ENCODE results near the gene DBNDD1.
A peak's percentile ranks its signal among the peaks of the same experiment; 100 is the strongest.

DBNDD1 gene

DNA sequence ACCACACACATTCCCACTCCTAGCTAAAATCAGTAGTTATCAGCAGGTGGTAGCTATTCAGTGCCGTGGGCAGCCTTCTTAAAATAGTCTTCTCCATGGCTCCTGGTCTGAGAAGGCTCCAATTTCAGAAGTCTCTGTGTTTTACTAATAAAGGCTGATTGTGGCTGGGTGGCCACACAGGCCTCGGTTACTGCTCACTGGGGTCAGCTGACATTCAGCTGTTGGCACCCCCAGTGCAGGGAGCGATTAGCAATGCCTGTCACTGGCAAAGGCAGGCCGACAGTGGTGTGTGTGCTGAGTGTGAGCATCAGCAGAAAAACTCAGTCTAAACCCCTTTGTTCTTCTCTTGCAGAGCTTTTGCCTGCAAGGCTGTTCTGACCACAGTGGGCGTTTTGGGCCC, 16.6 kb upstream of the DBNDD1 start:
- no peak overlapping the region for H3K9ac ChIP-seq (ENCODE audit: low read length in 2 of 2)
- H3K4me3 ChIP-seq (ENCODE audit: low read length in 2 of 2), result no peak overlapping the region
- H3K9me3 ChIP-seq (ENCODE audit: control insufficient read depth in 2 of 2, low read length in 2 of 2), result no peaks in the 10 kb centered on the region
- H3K27me3 ChIP-seq (ENCODE audit: control insufficient read depth in 1 of 2, insufficient read depth in 2 of 2, low read length in 2 of 2), result no peaks in the 10 kb centered on the region
- no peak overlapping the region for H3K27ac ChIP-seq (ENCODE audit: low read length)
- peaks cover 13 to 43% of the 10 kb centered on the region in 2 donors for H3K36me3 ChIP-seq (ENCODE audit: control insufficient read depth in 2 of 2, insufficient read depth in 2 of 2, low read length in 2 of 2)
- H3K4me1 ChIP-seq (ENCODE audit: control insufficient read depth, insufficient read depth, low read length), result no peaks in the 10 kb centered on the region

GRCh38 chr16:90034504-90034903, 15.2 kb upstream of the DBNDD1 start:
- Histone ChIP-seq H3K27ac (ENCODE audit: low read length) (no peak overlapping the region), H3K9me3 (ENCODE audit: control insufficient read depth in 2 of 2, low read length in 2 of 2) (no peaks in the 10 kb centered on the region), H3K9ac (ENCODE audit: low read length in 2 of 2) (no peak overlapping the region), H3K4me1 (ENCODE audit: control insufficient read depth, insufficient read depth, low read length) (no peaks in the 10 kb centered on the region), H3K4me3 (ENCODE audit: low read length in 2 of 2) (no peak overlapping the region), H3K27me3 (ENCODE audit: control insufficient read depth in 1 of 2, insufficient read depth in 2 of 2, low read length in 2 of 2) (no peaks in the 10 kb centered on the region), H3K36me3 (ENCODE audit: control insufficient read depth in 2 of 2, insufficient read depth in 2 of 2, low read length in 2 of 2) (peaks cover 13 to 37% of the 10 kb centered on the region in 2 donors)

DNA sequence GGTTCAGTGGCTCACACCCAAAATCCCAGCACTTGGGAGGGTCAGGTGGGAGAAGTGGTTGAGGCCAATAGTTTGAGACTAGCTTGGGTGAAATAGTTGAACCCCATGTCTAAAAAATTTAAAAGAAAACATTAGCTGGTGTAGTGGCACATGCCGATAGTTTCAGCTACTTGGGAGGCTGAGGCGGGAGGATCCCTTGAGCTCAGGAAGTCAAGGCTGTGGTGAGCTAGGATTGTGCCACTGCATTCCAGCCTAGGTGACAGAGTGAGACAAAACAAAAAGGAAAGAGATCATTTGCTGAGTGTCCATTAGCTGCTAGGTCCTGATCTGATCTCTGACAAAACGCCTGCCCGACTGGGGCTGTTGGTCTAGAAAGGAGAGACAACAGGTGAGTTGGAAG, 14.1 kb upstream of the DBNDD1 start:
- Histone ChIP-seq H3K9me3 (ENCODE audit: control insufficient read depth in 2 of 2, low read length in 2 of 2) (no peaks in the 10 kb centered on the region), H3K4me3 (ENCODE audit: low read length in 2 of 2) (no peak overlapping the region), H3K27ac (ENCODE audit: low read length) (no peak overlapping the region), H3K36me3 (ENCODE audit: control insufficient read depth in 2 of 2, insufficient read depth in 2 of 2, low read length in 2 of 2) (peaks cover 18 to 31% of the 10 kb centered on the region in 2 donors), H3K4me1 (ENCODE audit: control insufficient read depth, insufficient read depth, low read length) (no peaks in the 10 kb centered on the region), H3K27me3 (ENCODE audit: control insufficient read depth in 1 of 2, insufficient read depth in 2 of 2, low read length in 2 of 2) (no peaks in the 10 kb centered on the region), H3K9ac (ENCODE audit: low read length in 2 of 2) (no peak overlapping the region)

- Histone ChIP-seq H3K27ac (ENCODE audit: low read length) (no peak overlapping the region), H3K9ac (ENCODE audit: low read length in 2 of 2) (no peak overlapping the region), H3K4me3 (ENCODE audit: low read length in 2 of 2) (no peak overlapping the region), H3K27me3 (ENCODE audit: control insufficient read depth in 1 of 2, insufficient read depth in 2 of 2, low read length in 2 of 2) (no peaks in the 10 kb centered on the region), H3K36me3 (ENCODE audit: control insufficient read depth in 2 of 2, insufficient read depth in 2 of 2, low read length in 2 of 2) (peaks cover 14 to 28% of the 10 kb centered on the region in 2 donors), H3K9me3 (ENCODE audit: control insufficient read depth in 2 of 2, low read length in 2 of 2) (no peaks in the 10 kb centered on the region), H3K4me1 (ENCODE audit: control insufficient read depth, insufficient read depth, low read length) (no peaks in the 10 kb centered on the region)
Observed at GRCh38 chr16:90032674-90033331, 13.5 kb upstream of the DBNDD1 start.

GRCh38 chr16:90031931-90032673, 12.8 kb upstream of the DBNDD1 start:
- Histone ChIP-seq H3K4me3 (ENCODE audit: low read length in 2 of 2) (no peak overlapping the region), H3K27ac (ENCODE audit: low read length) (no peak overlapping the region), H3K9ac (ENCODE audit: low read length in 2 of 2) (no peak overlapping the region), H3K27me3 (ENCODE audit: control insufficient read depth in 1 of 2, insufficient read depth in 2 of 2, low read length in 2 of 2) (no peaks in the 10 kb centered on the region), H3K36me3 (ENCODE audit: control insufficient read depth in 2 of 2, insufficient read depth in 2 of 2, low read length in 2 of 2) (peaks cover 11 to 27% of the 10 kb centered on the region in 2 donors), H3K4me1 (ENCODE audit: control insufficient read depth, insufficient read depth, low read length) (no peaks in the 10 kb centered on the region), H3K9me3 (ENCODE audit: control insufficient read depth in 2 of 2, low read length in 2 of 2) (no peaks in the 10 kb centered on the region)

DNA sequence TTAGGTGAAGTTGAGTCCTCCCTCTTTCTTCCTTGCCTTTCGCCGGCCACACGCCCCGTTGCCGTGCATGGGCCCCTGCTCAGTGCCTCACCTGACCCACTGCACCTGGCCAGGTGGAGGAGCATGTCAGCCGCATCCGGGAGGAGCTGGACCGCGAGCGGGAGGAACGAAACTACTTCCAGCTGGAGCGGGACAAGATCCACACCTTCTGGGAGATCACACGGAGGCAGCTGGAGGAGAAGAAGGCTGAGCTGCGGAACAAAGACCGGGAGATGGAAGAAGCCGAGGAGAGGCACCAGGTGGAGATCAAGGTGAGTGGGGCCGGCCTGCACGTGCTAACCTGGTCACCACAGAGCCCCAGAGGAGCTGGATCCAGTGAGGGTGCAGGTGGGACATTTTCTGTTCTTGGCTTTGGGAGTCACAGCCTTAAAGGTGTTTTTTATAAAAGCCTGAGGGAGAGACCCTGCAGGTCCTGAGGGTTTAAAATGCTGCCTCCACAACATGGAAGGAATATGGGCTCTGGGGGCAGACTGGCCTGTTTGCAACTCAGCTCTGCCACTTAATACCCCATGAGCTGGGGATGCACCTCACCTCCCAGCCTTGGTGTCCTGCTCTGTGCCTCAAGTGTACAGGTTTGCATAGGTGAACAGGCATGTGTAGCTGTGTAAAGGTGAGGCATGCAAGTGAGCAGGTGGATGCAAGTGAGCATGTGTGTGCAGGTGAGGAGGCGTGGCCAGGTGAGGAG, 12.1 kb upstream of the DBNDD1 start:
- peaks cover 9 to 19% of the 10 kb centered on the region in 2 donors for H3K36me3 ChIP-seq (ENCODE audit: control insufficient read depth in 2 of 2, insufficient read depth in 2 of 2, low read length in 2 of 2)

GRCh38 chr16:90028985-90029384, 9.7 kb upstream of the DBNDD1 start:
- no peak overlapping the region for H3K9ac ChIP-seq (ENCODE audit: low read length in 2 of 2)
- no peak overlapping the region for H3K27ac ChIP-seq (ENCODE audit: low read length)
- no peak overlapping the region for H3K4me3 ChIP-seq (ENCODE audit: low read length in 2 of 2)
- no peaks in the 10 kb centered on the region for H3K9me3 ChIP-seq (ENCODE audit: control insufficient read depth in 2 of 2, low read length in 2 of 2)
- peaks cover 8 to 9% of the 10 kb centered on the region in 2 donors for H3K36me3 ChIP-seq (ENCODE audit: control insufficient read depth in 2 of 2, insufficient read depth in 2 of 2, low read length in 2 of 2)
- no peaks in the 10 kb centered on the region for H3K27me3 ChIP-seq (ENCODE audit: control insufficient read depth in 1 of 2, insufficient read depth in 2 of 2, low read length in 2 of 2)
- no peaks in the 10 kb centered on the region for H3K4me1 ChIP-seq (ENCODE audit: control insufficient read depth, insufficient read depth, low read length)

More for the DNA sequence above, 12.1 kb upstream of the DBNDD1 start:
- no peaks in the 10 kb centered on the region for H3K9me3 ChIP-seq (ENCODE audit: control insufficient read depth in 2 of 2, low read length in 2 of 2)
- H3K27me3 ChIP-seq (ENCODE audit: control insufficient read depth in 1 of 2, insufficient read depth in 2 of 2, low read length in 2 of 2), result no peaks in the 10 kb centered on the region
- H3K9ac ChIP-seq (ENCODE audit: low read length in 2 of 2), result no peak overlapping the region
- H3K4me3 ChIP-seq (ENCODE audit: low read length in 2 of 2), result no peak overlapping the region
- no peaks in the 10 kb centered on the region for H3K4me1 ChIP-seq (ENCODE audit: control insufficient read depth, insufficient read depth, low read length)
- H3K27ac ChIP-seq (ENCODE audit: low read length), result no peak overlapping the region

- Histone ChIP-seq H3K27me3 (ENCODE audit: control insufficient read depth in 1 of 2, insufficient read depth in 2 of 2, low read length in 2 of 2) (no peaks in the 10 kb centered on the region), H3K36me3 (ENCODE audit: control insufficient read depth in 2 of 2, insufficient read depth in 2 of 2, low read length in 2 of 2) (peaks cover 8 to 9% of the 10 kb centered on the region in 2 donors), H3K4me3 (ENCODE audit: low read length in 2 of 2) (no peak overlapping the region), H3K9me3 (ENCODE audit: control insufficient read depth in 2 of 2, low read length in 2 of 2) (no peaks in the 10 kb centered on the region), H3K27ac (ENCODE audit: low read length) (no peak overlapping the region), H3K4me1 (ENCODE audit: control insufficient read depth, insufficient read depth, low read length) (peaks cover 9% of the 10 kb centered on the region), H3K9ac (ENCODE audit: low read length in 2 of 2) (no peak overlapping the region)
Observed at GRCh38 chr16:90027611-90028010, 8.4 kb upstream of the DBNDD1 start.

GRCh38 chr16:90026135-90026534, 6.9 kb upstream of the DBNDD1 start:
- no peak overlapping the region for H3K9ac ChIP-seq (ENCODE audit: low read length in 2 of 2)
- no peak overlapping the region for H3K4me3 ChIP-seq (ENCODE audit: low read length in 2 of 2)
- no peak overlapping the region for H3K27ac ChIP-seq (ENCODE audit: low read length)
- H3K36me3 ChIP-seq (ENCODE audit: control insufficient read depth in 2 of 2, insufficient read depth in 2 of 2, low read length in 2 of 2), result peaks cover 2 to 4% of the 10 kb centered on the region in 2 donors
- H3K4me1 ChIP-seq (ENCODE audit: control insufficient read depth, insufficient read depth, low read length), result peaks cover 14% of the 10 kb centered on the region
- no peaks in the 10 kb centered on the region for H3K27me3 ChIP-seq (ENCODE audit: control insufficient read depth in 1 of 2, insufficient read depth in 2 of 2, low read length in 2 of 2)
- no peaks in the 10 kb centered on the region for H3K9me3 ChIP-seq (ENCODE audit: control insufficient read depth in 2 of 2, low read length in 2 of 2)

- Histone ChIP-seq H3K4me3 (ENCODE audit: low read length in 2 of 2) (peak overlapping the region; percentile 83 to 90), H3K9ac (ENCODE audit: low read length in 2 of 2) (peak overlapping the region; percentile 86 to 94), H3K27ac (ENCODE audit: low read length) (peak overlapping the region; percentile 53), H3K9me3 (ENCODE audit: control insufficient read depth in 2 of 2, low read length in 2 of 2) (no peaks in the 10 kb centered on the region), H3K4me1 (ENCODE audit: control insufficient read depth, insufficient read depth, low read length) (peaks cover 25% of the 10 kb centered on the region), H3K36me3 (ENCODE audit: control insufficient read depth in 2 of 2, insufficient read depth in 2 of 2, low read length in 2 of 2) (peaks cover 0 to 2% of the 10 kb centered on the region in 2 donors), H3K27me3 (ENCODE audit: control insufficient read depth in 1 of 2, insufficient read depth in 2 of 2, low read length in 2 of 2) (no peaks in the 10 kb centered on the region)
Observed at GRCh38 chr16:90023078-90023447, 3.8 kb upstream of the DBNDD1 start.

Measured in stomach smooth muscle (tissue), 2 donors.